NOMO-1 treated with dmso at 0.1 percent for 144 hours (cell line): Measurements from ENCODE around the gene RITA1.
A peak's percentile ranks its signal among the peaks of the same experiment; 100 is the strongest.
"Not testable (repeated sequence)": the region's sequence is repeated elsewhere in the genome, so short reads cannot be mapped to it uniquely, and the experiment has no call there.

Source experiments
- DNase-seq: peaks from one replicate; lab custom pipeline; 2025; ENCODE audit not compliant: unreplicated experiment; lab: John Stamatoyannopoulos, UW

RITA1 gene

GRCh38 chr12:113185180-113186032 lies at the start of gene RITA1, which contains the start of gene DDX54:
TSS of gene RITA1 (plus strand) at chr12:113185721. CDS start at chr12:113186747, 1,026 bp downstream.
TSS of gene DDX54 (minus strand) at chr12:113185478. CDS start at chr12:113185451, 27 bp downstream.
- DNase-seq = peak; percentile 73

- no peak for DNase-seq
These were observed 49.2 kb upstream of the RITA1 start for GRCh38 chr12:113136128-113136989.

- DNase-seq = no peak
These were observed 48.5 kb upstream of the RITA1 start for GRCh38 chr12:113136990-113137511.

- no peak for DNase-seq
These were observed 47.4 kb upstream of the RITA1 start for GRCh38 chr12:113137861-113138783.

- DNase-seq = no peak
These were observed 46.7 kb upstream of the RITA1 start for GRCh38 chr12:113138826-113139225.

GRCh38 chr12:113140706-113141105 lies 44.8 kb upstream of the RITA1 start:
- DNase-seq = no peak

- not testable (repeated sequence) for DNase-seq
These were observed 43.8 kb upstream of the RITA1 start for GRCh38 chr12:113141716-113142115.

GRCh38 chr12:113142173-113142885 lies 43.2 kb upstream of the RITA1 start:
- peak; percentile 67 for DNase-seq

- peak; percentile 43 for DNase-seq
These were observed 42.6 kb upstream of the RITA1 start for GRCh38 chr12:113142886-113143332.

- no peak for DNase-seq
These were observed 41.6 kb upstream of the RITA1 start for GRCh38 chr12:113143959-113144358.

GRCh38 chr12:113144806-113145205 lies 40.7 kb upstream of the RITA1 start:
- no peak for DNase-seq

GRCh38 chr12:113145720-113146551 lies 39.6 kb upstream of the RITA1 start:
- DNase-seq = no peak

- no peak for DNase-seq
These were observed 38.5 kb upstream of the RITA1 start for GRCh38 chr12:113146999-113147398.

- no peak for DNase-seq
These were observed 36.0 kb upstream of the RITA1 start, which contains the start of gene CFAP73 for GRCh38 chr12:113149361-113150150. TSS of gene CFAP73 (plus strand) at chr12:113149724. CDS start at chr12:113149858, 134 bp downstream.

GRCh38 chr12:113151655-113152054 lies 33.9 kb upstream of the RITA1 start:
- DNase-seq = no peak

GRCh38 chr12:113152196-113152834 lies 33.2 kb upstream of the RITA1 start:
- no peak for DNase-seq
